GM23338 (cell line): ENCODE measurements around the gene PAQR5.

Experiments
- CREB1 ChIP-seq: fragments of 250-450 bp; sonication (Bioruptor Pico); IDR thresholded peaks from 2 replicates; pipeline ENCODE4 v1.5.0; 2020; ENCODE audit warnings: low read depth, mild to moderate bottlenecking, moderate library complexity
- EZH2 ChIP-seq: fragments of 200-600 bp; sonication (generic); IDR thresholded peaks from one replicate; pipeline ENCODE4 v1.8.0; 2017; ENCODE audit warnings: antibody characterized with exemption, mild to moderate bottlenecking, low read depth; ENCODE audit not compliant: unreplicated experiment
- EZH2phosphoT487 ChIP-seq: fragments of 200-600 bp; sonication (generic); IDR thresholded peaks from one replicate; pipeline ENCODE4 v1.8.1; 2018; ENCODE audit warnings: antibody characterized with exemption; ENCODE audit not compliant: unreplicated experiment
- POLR2AphosphoS5 ChIP-seq: IDR thresholded peaks from 2 replicates; pipeline ENCODE4 v1.6.1; 2016; ENCODE audit warnings: antibody characterized with exemption, low read depth
- REST ChIP-seq: IDR thresholded peaks from one replicate; pipeline ENCODE4 v1.6.1; 2018; ENCODE audit warnings: antibody characterized with exemption; ENCODE audit not compliant: unreplicated experiment
- STAT1 ChIP-seq: IDR thresholded peaks from one replicate; pipeline ENCODE4 v1.6.1; 2016; ENCODE audit warnings: antibody characterized with exemption; ENCODE audit not compliant: unreplicated experiment
- TF ChIP-seq, protein P1 (sequence below), 2 experiments: fragments of 200-600 bp in 1 of 2; sonication (generic) in 1 of 2; conservative IDR thresholded peaks; 2 replicates each; pipeline versions ENCODE4 v1.5.1 to v1.6.1; 2016 to 2017; ENCODE audit warnings: antibody characterized with exemption in 2 of 2, low read depth in 2 of 2, mild to moderate bottlenecking in 2 of 2, moderate library complexity in 1 of 2

DNA sequence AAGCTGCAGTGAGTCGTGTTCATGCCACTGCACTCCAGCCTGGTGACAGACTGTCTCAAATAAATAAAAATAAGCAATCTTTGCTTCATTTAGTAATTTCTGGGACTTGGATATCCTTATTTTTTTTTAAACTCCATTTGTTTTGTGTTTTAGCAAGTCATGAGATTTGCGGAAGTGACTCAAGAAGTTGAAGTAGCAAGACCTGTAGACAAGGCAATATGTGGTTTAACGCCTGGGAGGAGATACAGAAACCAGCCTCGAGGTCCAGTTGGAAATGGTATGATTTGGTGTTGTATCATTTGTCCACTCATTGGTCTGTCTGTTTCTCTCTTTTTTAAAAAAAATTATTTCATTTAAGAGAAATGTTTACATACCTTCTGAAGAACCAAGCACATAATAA is 137.3 kb downstream of the PAQR5 start:
- TF ChIP-seq, protein P1, sequence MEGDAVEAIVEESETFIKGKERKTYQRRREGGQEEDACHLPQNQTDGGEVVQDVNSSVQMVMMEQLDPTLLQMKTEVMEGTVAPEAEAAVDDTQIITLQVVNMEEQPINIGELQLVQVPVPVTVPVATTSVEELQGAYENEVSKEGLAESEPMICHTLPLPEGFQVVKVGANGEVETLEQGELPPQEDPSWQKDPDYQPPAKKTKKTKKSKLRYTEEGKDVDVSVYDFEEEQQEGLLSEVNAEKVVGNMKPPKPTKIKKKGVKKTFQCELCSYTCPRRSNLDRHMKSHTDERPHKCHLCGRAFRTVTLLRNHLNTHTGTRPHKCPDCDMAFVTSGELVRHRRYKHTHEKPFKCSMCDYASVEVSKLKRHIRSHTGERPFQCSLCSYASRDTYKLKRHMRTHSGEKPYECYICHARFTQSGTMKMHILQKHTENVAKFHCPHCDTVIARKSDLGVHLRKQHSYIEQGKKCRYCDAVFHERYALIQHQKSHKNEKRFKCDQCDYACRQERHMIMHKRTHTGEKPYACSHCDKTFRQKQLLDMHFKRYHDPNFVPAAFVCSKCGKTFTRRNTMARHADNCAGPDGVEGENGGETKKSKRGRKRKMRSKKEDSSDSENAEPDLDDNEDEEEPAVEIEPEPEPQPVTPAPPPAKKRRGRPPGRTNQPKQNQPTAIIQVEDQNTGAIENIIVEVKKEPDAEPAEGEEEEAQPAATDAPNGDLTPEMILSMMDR (conservative IDR thresholded peaks at IDR 0.05; ENCODE audit: low read depth in 2 of 2) = no peak
- TF ChIP-seq POLR2AphosphoS5 (no peak), EZH2phosphoT487 (no peak), STAT1 (no peak), EZH2 (no peak), REST (no peak), CREB1 (no peak)
